Right hindlimb (tissue), 1 donor: ENCODE measurements around the gene ABHD17C.
"Not testable (repeated sequence)": the region's sequence is repeated elsewhere in the genome, so short reads cannot be mapped to it uniquely, and the experiment has no call there.

ENCODE experiments used
- DNase-seq: peaks from one replicate; pipeline ENCODE4 v3.0.0-alpha.2; 2018

ABHD17C gene

GRCh38 chr15:80732818-80733217 lies 37.7 kb downstream of the ABHD17C start:
- DNase-seq = no peak

DNA sequence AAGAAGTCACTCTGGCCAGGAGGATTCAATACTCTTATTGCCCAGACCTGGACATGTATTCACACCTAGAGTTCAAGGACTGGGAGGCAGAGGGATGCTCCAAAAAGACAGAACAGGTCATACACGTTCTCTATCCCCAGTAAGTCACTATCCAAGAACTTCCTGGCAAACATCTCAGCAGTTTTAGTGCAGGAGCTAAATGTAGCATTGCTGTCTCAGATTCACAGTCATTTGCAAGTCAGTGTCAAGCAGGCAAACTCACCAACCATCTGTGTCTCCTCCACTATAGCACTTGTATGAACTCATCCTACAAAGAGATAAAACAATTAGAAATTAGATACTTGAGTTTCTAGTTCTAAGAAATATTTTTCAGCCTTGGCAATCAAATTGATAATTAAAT lies 38.4 kb downstream of the ABHD17C start:
- DNase-seq = no peak

- no peak for DNase-seq
Measured at GRCh38 chr15:80735344-80735743, 40.2 kb downstream of the ABHD17C start.

DNA sequence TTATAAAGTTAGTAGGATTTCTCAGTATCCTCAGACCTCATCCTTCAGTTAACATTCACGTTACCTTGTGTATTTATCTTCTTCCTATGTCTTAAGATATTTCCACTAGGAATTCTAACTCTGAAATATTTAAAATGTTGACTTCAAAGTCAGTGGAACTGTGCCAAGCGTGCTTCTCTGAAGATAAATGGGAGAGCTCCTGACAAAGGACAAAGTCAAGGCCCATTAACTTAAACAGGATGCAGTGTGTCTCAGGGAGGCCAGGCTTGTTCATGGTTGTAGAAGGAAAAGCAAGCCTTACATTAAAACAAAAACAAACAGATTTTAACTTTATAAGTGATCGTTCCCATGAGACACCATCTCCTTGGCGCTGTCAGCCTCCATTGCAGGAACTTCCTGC lies 41.5 kb downstream of the ABHD17C start:
- DNase-seq = no peak

GRCh38 chr15:80739919-80740318 lies 44.8 kb downstream of the ABHD17C start:
- DNase-seq = no peak

GRCh38 chr15:80742081-80742480 lies 47.0 kb downstream of the ABHD17C start:
- DNase-seq = no peak

- no peak for DNase-seq
Measured at GRCh38 chr15:80743189-80743833, 48.2 kb downstream of the ABHD17C start.

- DNase-seq = no peak
Measured at GRCh38 chr15:80744415-80744814, 49.3 kb downstream of the ABHD17C start.

DNA sequence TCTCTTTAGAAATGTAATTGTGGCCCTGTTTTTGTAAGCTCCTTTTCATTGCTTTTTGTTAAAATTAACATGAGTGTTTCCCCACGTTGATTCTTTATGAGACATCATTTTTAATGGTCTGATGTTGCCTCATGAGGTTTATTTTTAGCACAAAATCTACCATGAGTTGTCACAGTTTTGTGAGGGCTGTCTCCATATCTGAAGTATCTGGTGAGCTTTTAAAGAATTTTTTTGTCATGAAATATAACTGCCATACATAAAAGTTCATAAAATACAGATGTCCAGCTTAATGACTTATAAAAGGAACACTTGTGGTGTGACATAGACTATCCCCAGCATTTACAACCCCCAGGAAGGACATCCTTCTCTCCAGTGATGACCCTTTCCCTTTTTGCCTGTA lies 49.7 kb downstream of the ABHD17C start:
- DNase-seq = no peak

GRCh38 chr15:80745888-80746287 lies 50.8 kb downstream of the ABHD17C start:
- no peak for DNase-seq

GRCh38 chr15:80747317-80748053 lies 52.4 kb downstream of the ABHD17C start:
- peak; percentile 29 for DNase-seq

- DNase-seq = no peak
Measured at GRCh38 chr15:80749589-80749988, 54.5 kb downstream of the ABHD17C start.

GRCh38 chr15:80750575-80750974 lies 55.5 kb downstream of the ABHD17C start:
- DNase-seq = no peak

- no peak for DNase-seq
Measured at GRCh38 chr15:80752204-80752603, 57.1 kb downstream of the ABHD17C start.

GRCh38 chr15:80753161-80753560 lies 58.1 kb downstream of the ABHD17C start:
- DNase-seq = no peak

DNA sequence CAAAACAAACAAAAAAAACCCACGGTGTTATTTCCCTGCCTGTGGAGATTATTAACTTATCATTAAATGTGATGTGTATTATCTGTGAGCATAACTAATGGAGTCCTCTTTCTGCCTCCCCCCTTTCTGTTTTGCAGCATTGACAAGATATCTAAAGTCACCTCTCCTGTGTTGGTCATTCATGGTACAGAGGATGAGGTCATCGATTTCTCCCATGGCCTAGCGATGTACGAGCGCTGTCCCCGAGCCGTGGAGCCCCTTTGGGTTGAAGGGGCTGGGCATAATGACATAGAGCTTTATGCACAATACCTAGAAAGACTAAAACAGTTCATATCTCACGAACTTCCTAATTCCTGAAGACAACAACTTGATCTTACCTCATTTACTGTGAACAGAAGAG lies 58.9 kb downstream of the ABHD17C start:
- no peak for DNase-seq

GRCh38 chr15:80755885-80756284 lies 60.8 kb downstream of the ABHD17C start:
- no peak for DNase-seq

DNA sequence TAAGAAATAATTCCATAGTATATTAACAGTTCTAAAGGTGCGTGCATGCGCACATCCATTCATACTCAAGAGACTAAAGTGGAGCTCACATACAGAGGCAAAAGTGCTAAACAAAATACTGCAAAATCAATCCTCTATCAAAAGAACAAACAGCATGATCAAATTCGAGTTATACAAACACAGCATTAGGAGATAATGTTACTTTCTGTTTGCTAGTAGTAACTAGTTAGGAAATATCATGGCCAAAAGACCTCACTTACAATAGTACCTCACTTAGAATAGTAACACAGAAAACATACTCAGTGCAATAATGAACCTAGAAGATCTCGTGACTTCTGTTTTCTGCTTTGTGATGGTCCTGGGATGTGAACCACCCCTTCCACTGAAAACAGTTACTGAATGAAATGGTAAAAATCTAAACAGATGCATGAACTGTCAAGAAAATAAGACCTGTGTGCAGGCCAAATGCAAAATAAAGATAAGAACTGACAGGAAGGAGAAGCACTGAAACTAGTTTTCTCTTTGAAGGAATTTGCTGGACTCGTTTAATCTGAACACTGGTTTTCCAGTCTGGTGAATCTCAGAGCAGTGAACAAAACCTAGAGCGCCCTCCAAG lies 63.1 kb downstream of the ABHD17C start:
- DNase-seq = no peak

GRCh38 chr15:80760960-80761359 lies 65.8 kb downstream of the ABHD17C start:
- DNase-seq = no peak

DNA sequence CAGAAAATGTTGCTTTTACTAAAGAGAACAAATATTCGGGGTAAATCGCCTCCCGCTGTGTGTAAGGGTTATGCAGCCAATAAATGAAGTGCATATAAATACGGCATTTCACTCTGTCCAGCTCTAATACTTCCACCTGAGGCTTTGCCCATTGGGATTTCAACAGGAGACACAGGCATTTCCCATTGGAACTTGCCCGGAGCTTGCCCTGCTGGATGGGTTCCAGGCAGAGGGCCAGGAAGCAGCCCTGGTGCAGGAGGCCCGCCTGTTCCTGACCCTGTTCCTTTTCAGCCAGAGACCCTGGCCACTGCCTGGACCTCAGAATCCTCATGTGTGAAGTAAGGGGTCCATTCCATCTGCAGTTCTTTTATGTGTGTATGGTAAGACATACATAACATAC lies 66.6 kb downstream of the ABHD17C start:
- no peak for DNase-seq

GRCh38 chr15:80763235-80763634 lies 68.1 kb downstream of the ABHD17C start:
- DNase-seq = not testable (repeated sequence)

DNA sequence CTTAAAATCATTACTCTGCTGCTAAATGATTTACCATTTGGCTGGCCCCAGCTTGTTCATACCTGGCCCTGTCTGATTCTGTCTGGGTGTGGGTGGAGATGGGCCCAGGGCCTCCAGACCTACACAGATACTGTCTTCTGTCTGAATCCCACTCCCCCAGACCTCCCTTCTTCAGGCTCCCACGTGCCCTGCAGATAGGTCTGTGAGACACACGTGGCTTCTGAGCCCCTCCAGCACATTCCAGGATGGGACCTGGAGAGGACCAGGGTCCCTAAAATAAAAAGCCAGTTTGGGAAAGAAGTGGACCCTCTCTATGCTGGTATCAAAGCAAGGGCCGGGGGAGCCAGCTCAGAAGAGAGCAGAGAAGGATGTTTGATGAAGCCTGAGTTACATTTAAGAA lies 69.4 kb downstream of the ABHD17C start:
- DNase-seq = no peak

DNA sequence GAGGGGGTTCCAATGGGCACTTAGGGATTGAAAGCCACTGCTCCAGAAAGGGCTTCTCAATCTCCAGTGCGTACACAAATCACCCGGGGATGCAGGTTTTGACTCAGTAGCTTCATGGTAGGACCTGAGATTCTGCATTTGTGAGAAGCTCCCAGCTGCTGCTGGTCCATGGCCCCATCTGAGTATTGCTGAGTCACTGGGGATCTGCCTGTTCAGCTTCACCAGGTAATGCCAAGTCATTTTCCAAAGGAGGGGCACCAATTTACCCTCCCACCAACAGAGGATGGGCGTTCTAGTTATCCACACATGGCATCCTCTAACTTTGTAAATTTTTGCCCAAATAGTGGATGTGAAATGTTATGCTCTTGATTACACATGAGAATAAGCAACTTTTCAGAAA lies 71.2 kb downstream of the ABHD17C start:
- no peak for DNase-seq

GRCh38 chr15:80768158-80768557 lies 73.0 kb downstream of the ABHD17C start:
- no peak for DNase-seq
